Osteocyte (in vitro differentiated cells): ENCODE results near the gene PRR20G. TPM values are rescaled to one million over a fixed set of nuclear protein-coding genes. Genes with fewer than 3 reads are reported as not detected.

Experiments used
- DNase-seq: peaks from one replicate; pipeline ENCODE4 v3.0.0; 2021; ENCODE audit warnings: mixed read lengths; ENCODE audit not compliant: unreplicated experiment; ENCODE audit errors: extremely low spot score
- H3K27ac Mint-ChIP-seq: one replicate; pipeline ENCODE4 v1.8.0; 2021; ENCODE audit warnings: mild to moderate bottlenecking, mixed read lengths; ENCODE audit not compliant: unreplicated experiment
- H3K27me3 Mint-ChIP-seq: one replicate; pipeline ENCODE4 v1.8.0; 2021; ENCODE audit warnings: mixed read lengths; ENCODE audit not compliant: unreplicated experiment
- H3K36me3 Mint-ChIP-seq: one replicate; pipeline ENCODE4 v1.8.0; 2021; ENCODE audit warnings: mixed read lengths; ENCODE audit not compliant: unreplicated experiment
- H3K4me1 Mint-ChIP-seq: one replicate; pipeline ENCODE4 v1.8.0; 2021; ENCODE audit warnings: mixed read lengths; ENCODE audit not compliant: unreplicated experiment
- H3K4me3 Mint-ChIP-seq: one replicate; pipeline ENCODE4 v1.8.0; 2021; ENCODE audit warnings: mild to moderate bottlenecking, moderate library complexity, mixed read lengths; ENCODE audit not compliant: unreplicated experiment
- H3K9me3 Mint-ChIP-seq: one replicate; pipeline ENCODE4 v1.8.0; 2021; ENCODE audit warnings: mixed read lengths; ENCODE audit not compliant: unreplicated experiment
- total RNA-seq: library from RNA; stranded (reverse); gene quantifications from 2 replicates; pipeline ENCODE4 v1.2.1, GENCODE V29; 2021
- TF ChIP-seq, protein P1 (sequence below): fragments of 200-600 bp; sonication (generic); IDR thresholded peaks from 2 replicates; pipeline ENCODE4 v1.5.0; 2021; ENCODE audit warnings: antibody characterized with exemption, mild to moderate bottlenecking, moderate library complexity

The PRR20G gene
- total RNA-seq, 1 donor from 2014 or later = not detected

DNA sequence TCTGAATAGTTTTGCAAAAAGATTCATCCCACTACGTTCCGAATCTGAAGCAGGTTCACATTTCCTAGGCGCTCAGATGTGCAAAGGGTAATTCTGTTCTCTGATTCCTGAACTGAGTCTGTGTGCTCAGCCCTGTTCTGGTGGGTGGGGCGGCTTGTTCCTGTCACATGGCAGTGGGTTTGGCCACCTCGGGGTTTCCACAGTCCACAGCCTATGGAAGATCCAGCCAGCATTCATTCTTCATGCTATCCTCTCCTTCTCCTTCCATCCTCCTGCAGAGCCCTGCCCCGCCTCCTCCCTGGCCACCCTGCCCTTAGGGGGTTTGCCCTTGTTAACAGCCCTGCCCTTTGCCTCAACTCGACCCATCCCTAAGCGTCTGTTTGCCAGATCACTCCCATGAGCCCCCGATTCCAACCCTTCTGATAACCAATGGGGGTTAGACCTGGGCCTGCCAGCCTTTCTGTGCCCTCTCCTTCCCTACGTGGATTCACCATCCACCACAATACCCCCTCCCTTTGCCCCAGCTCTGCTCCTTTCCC lies 31.0 kb downstream of the PRR20G start:
- H3K9me3 Mint-ChIP-seq = no peaks in the 10 kb centered on the region
- peaks cover 11% of the 10 kb centered on the region for H3K27me3 Mint-ChIP-seq
- no peak overlapping the region for H3K4me3 Mint-ChIP-seq
- TF ChIP-seq, protein P1, sequence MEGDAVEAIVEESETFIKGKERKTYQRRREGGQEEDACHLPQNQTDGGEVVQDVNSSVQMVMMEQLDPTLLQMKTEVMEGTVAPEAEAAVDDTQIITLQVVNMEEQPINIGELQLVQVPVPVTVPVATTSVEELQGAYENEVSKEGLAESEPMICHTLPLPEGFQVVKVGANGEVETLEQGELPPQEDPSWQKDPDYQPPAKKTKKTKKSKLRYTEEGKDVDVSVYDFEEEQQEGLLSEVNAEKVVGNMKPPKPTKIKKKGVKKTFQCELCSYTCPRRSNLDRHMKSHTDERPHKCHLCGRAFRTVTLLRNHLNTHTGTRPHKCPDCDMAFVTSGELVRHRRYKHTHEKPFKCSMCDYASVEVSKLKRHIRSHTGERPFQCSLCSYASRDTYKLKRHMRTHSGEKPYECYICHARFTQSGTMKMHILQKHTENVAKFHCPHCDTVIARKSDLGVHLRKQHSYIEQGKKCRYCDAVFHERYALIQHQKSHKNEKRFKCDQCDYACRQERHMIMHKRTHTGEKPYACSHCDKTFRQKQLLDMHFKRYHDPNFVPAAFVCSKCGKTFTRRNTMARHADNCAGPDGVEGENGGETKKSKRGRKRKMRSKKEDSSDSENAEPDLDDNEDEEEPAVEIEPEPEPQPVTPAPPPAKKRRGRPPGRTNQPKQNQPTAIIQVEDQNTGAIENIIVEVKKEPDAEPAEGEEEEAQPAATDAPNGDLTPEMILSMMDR = no peak
- no peak overlapping the region for H3K27ac Mint-ChIP-seq
- no peaks in the 10 kb centered on the region for H3K4me1 Mint-ChIP-seq
- H3K36me3 Mint-ChIP-seq = no peaks in the 10 kb centered on the region
- DNase-seq = peak; percentile 82

DNA sequence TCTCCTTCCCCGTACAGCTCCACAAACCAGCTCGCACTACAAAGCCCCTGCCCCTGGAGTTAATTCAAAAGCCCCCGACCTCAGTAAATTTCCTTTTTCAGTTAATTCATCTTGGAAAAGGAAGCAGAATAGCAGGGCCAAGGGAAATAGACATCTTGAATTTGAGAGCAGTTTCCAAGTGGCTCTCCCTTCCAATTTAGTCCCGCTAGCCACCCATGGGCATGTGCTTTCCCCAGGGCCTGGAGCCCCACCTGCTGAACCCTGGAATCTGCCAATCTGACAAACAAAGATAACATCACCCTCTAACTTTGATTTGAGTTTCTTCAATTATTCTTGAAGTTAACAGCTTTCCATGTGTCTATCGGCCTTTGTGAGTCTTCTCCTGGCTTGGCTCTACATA lies 31.7 kb downstream of the PRR20G start:
- H3K4me1 Mint-ChIP-seq = no peaks in the 10 kb centered on the region
- DNase-seq = no peak
- H3K27me3 Mint-ChIP-seq = peaks cover 7% of the 10 kb centered on the region
- no peak overlapping the region for H3K27ac Mint-ChIP-seq
- TF ChIP-seq, protein P1 = no peak
- no peaks in the 10 kb centered on the region for H3K36me3 Mint-ChIP-seq
- H3K4me3 Mint-ChIP-seq = no peak overlapping the region
- H3K9me3 Mint-ChIP-seq = no peaks in the 10 kb centered on the region

DNA sequence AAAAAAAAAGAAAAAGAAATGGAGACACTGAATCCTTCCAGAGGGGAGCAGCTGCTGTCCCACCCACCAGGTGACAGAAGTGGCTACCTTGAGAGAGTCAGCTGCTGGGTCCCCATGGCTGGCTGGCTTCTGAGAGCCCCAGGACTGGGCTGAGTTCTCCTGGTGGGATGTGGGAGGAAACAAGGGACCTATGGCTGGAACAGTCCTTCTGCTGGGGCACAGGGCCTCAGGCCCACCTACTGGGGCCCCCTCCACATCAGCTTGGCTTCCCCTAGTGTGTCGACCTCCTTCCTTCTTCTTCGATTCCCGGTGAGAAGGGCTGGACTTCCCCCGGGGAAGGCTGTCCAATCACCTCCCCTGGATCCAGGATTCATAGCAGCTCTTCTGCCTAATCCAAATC lies 32.3 kb downstream of the PRR20G start:
- TF ChIP-seq, protein P1 = no peak
- no peak overlapping the region for H3K4me3 Mint-ChIP-seq
- DNase-seq = peak; percentile 57
- H3K4me1 Mint-ChIP-seq = no peaks in the 10 kb centered on the region
- no peak overlapping the region for H3K27ac Mint-ChIP-seq
- no peaks in the 10 kb centered on the region for H3K36me3 Mint-ChIP-seq
- peaks cover 7% of the 10 kb centered on the region for H3K27me3 Mint-ChIP-seq
- no peaks in the 10 kb centered on the region for H3K9me3 Mint-ChIP-seq

DNA sequence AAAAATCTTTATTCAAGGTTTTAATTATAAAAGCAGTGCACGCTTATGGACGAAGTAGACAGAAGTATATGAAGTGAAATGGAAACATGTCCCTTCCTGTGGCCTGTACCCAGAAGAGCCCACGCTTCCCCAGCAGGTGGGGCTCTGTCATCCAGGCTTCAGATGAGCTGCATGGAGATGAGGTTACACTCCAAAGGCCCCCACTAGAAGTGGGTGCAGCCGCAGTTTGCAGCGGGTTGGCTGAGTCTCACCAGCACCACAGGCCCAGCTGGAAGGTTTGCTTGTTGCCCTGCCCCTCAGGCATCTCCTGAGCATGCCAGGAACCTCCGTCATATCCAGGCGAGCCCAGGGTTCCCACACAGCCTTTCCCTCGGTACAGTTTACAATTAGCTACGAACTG lies 33.1 kb downstream of the PRR20G start:
- TF ChIP-seq, protein P1 = no peak
- H3K36me3 Mint-ChIP-seq = no peaks in the 10 kb centered on the region
- peaks cover 7% of the 10 kb centered on the region for H3K27me3 Mint-ChIP-seq
- H3K4me3 Mint-ChIP-seq = no peak overlapping the region
- H3K4me1 Mint-ChIP-seq = no peaks in the 10 kb centered on the region
- H3K9me3 Mint-ChIP-seq = peaks cover 5% of the 10 kb centered on the region
- H3K27ac Mint-ChIP-seq = no peak overlapping the region
- peak; percentile 60 for DNase-seq

DNA sequence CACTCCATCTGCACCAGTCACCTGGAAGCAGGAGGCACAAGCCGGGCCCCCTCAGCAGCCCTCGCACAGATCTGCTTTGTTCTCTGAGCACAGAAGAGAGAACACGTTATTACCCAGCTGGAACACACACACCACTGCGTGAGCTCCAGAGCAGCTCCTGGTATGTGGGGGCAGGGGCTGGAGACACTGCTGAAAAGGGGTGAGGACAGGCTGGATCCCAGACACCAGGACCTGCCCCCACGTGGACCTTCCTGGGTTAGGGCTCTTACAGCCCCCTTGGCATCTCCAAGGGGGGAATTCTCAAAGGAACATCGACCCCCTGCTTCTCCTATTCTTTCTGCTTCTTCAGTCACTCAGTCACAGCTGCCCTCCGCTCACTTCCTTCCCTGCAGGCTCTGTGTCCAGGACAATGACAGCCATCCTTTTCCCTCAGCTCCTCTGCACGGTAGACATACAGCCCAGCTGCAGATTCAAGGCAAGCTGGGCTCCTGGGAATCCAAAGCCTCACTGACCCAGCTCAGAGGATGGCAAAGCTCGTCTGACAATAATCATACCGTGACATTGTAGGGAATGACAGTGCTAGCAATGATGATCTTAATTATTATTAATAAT lies 33.7 kb downstream of the PRR20G start:
- peak; percentile 73 for DNase-seq
- Mint-ChIP-seq H3K27me3 (peaks cover 3% of the 10 kb centered on the region), H3K36me3 (no peaks in the 10 kb centered on the region), H3K4me3 (no peak overlapping the region), H3K4me1 (no peaks in the 10 kb centered on the region), H3K9me3 (peaks cover 5% of the 10 kb centered on the region), H3K27ac (no peak overlapping the region)
- TF ChIP-seq, protein P1 = no peak
